IMR-90 (cell line): ENCODE measurements around the gene KMT2C. TPM values are rescaled to one million over a fixed set of nuclear protein-coding genes. Genes with fewer than 3 reads are reported as not detected.

Experiments used
- ATAC-seq: fragments of 200-7000 bp; cut with Tn5 transposase; 2 replicates; pipeline ENCODE4 v1.9.1; 2020; ENCODE audit warnings: low read depth, mild to moderate bottlenecking, moderate library complexity
- BruUV-seq: library from RNA; stranded (reverse); fragments of 400-500 nt; replicated peaks from 2 replicates; lab custom pipeline; 2021; lab: Mats Ljungman, UMichigan
- CTCF ChIA-PET: fragments of 300-600 bp; formaldehyde crosslinking; extraction: SDS; loops from one replicate; lab custom pipeline; 2021; ENCODE audit warnings: antibody characterized with exemption; lab: Yijun Ruan, JAX
- POLR2A ChIA-PET: fragments of 300-600 bp; sonication (Branson Sonifier 250); formaldehyde crosslinking; loops from one replicate; lab custom pipeline; 2022; ENCODE audit warnings: antibody characterized with exemption; ENCODE audit not compliant: unreplicated experiment; lab: Charles Lee
- DNase-seq: peaks from one replicate; pipeline ENCODE4 v3.0.0; 2013
- H2AFZ ChIP-seq: replicated peaks from 2 replicates; pipeline ENCODE3; 2013; ENCODE audit warnings: low read length, mild to moderate bottlenecking; ENCODE audit not compliant: poor library complexity
- H2AK5ac ChIP-seq: 2 replicates; pipeline ENCODE4 v1.6.1; 2013; ENCODE audit warnings: low read depth, low read length, inconsistent platforms
- H2AK9ac ChIP-seq: replicated peaks from 2 replicates; pipeline ENCODE3; 2013; ENCODE audit warnings: mild to moderate bottlenecking, low read depth, low read length, moderate library complexity; ENCODE audit not compliant: poor library complexity
- H2BK120ac ChIP-seq: 2 replicates; pipeline ENCODE4 v1.6.1; 2013; ENCODE audit warnings: low read depth, low read length, inconsistent platforms
- H2BK15ac ChIP-seq: 3 replicates; pipeline ENCODE4 v1.6.1; 2013; ENCODE audit warnings: low read depth, low read length, inconsistent platforms
- H2BK20ac ChIP-seq: 2 replicates; pipeline ENCODE4 v1.6.1; 2013; ENCODE audit warnings: low read depth, mild to moderate bottlenecking, inconsistent platforms, low read length, moderate library complexity
- H2BK5ac ChIP-seq: 2 replicates; pipeline ENCODE4 v1.6.1; 2013; ENCODE audit warnings: mild to moderate bottlenecking, low read depth, low read length, inconsistent platforms; ENCODE audit not compliant: poor library complexity, severe bottlenecking
- H3K14ac ChIP-seq: replicated peaks from 2 replicates; pipeline ENCODE4 v1.6.1; 2013; ENCODE audit warnings: low read depth, low read length, inconsistent platforms
- H3K18ac ChIP-seq: 2 replicates; pipeline ENCODE4 v1.6.1; 2013; ENCODE audit warnings: low read depth, low read length, control low read depth
- H3K23ac ChIP-seq: 2 replicates; pipeline ENCODE4 v1.6.1; 2013; ENCODE audit warnings: low read depth, low read length, inconsistent platforms
- H3K27ac ChIP-seq: 2 replicates; pipeline ENCODE4 v1.5.1; 2013; ENCODE audit warnings: mild to moderate bottlenecking, control low read depth, low read length; ENCODE audit not compliant: insufficient read depth
- H3K27me3 ChIP-seq: 2 replicates; pipeline ENCODE4 v1.6.1; 2013; ENCODE audit warnings: low read length; ENCODE audit not compliant: control insufficient read depth, insufficient read depth
- H3K36me3 ChIP-seq: 2 replicates; pipeline ENCODE4 v1.6.1; 2013; ENCODE audit warnings: low read length, mixed read lengths; ENCODE audit not compliant: control insufficient read depth, insufficient read depth
- H3K4ac ChIP-seq: 2 replicates; pipeline ENCODE4 v1.6.1; 2013; ENCODE audit warnings: low read depth, low read length, inconsistent platforms
- H3K4me1 ChIP-seq: 2 replicates; pipeline ENCODE4 v1.6.1; 2013; ENCODE audit warnings: low read length, mixed read lengths; ENCODE audit not compliant: control insufficient read depth, insufficient read depth
- H3K4me2 ChIP-seq: 2 replicates; pipeline ENCODE4 v1.6.1; 2013; ENCODE audit warnings: low read depth, mild to moderate bottlenecking, control low read depth, low read length, moderate library complexity
- H3K4me3 ChIP-seq: 2 replicates; pipeline ENCODE4 v1.5.1; 2013; ENCODE audit warnings: low read depth, mild to moderate bottlenecking, control low read depth, low read length, moderate library complexity; ENCODE audit not compliant: insufficient read depth
- H3K56ac ChIP-seq: 2 replicates; pipeline ENCODE4 v1.6.1; 2013; ENCODE audit warnings: low read length, inconsistent platforms; ENCODE audit not compliant: insufficient read depth; ENCODE audit errors: extremely low read depth
- H3K79me1 ChIP-seq, 2 experiments: 2 replicates each; pipeline ENCODE4 v1.6.1; 2013; ENCODE audit warnings: low read length in 2 of 2, inconsistent platforms in 1 of 2, low read depth in 1 of 2
- H3K9ac ChIP-seq: 2 replicates; pipeline ENCODE4 v1.6.1; 2013; ENCODE audit warnings: low read depth, low read length, control low read depth
- H3K9me1 ChIP-seq: 2 replicates; pipeline ENCODE4 v1.6.1; 2013; ENCODE audit warnings: low read length, inconsistent platforms; ENCODE audit not compliant: insufficient read depth
- H3K9me3 ChIP-seq: 2 replicates; pipeline ENCODE4 v1.6.1; 2013; ENCODE audit warnings: low read length; ENCODE audit not compliant: control insufficient read depth, insufficient read depth
- H4K20me1 ChIP-seq: 2 replicates; pipeline ENCODE4 v1.6.1; 2013; ENCODE audit warnings: low read length, inconsistent platforms; ENCODE audit not compliant: insufficient read depth
- H4K5ac ChIP-seq: 2 replicates; pipeline ENCODE4 v1.6.1; 2013; ENCODE audit warnings: mild to moderate bottlenecking, low read depth, low read length, control low read depth
- H4K8ac ChIP-seq, 2 experiments: 2 replicates each; pipeline ENCODE4 v1.6.1; 2013; ENCODE audit warnings: low read depth in 2 of 2, low read length in 2 of 2, control low read depth in 1 of 2, inconsistent platforms in 1 of 2
- H4K91ac ChIP-seq: 2 replicates; pipeline ENCODE4 v1.6.1; 2013; ENCODE audit warnings: low read depth, low read length, inconsistent platforms; ENCODE audit not compliant: insufficient read depth
- BHLHE40 ChIP-seq: fragments of 150-350 bp; IDR thresholded peaks from 2 replicates; pipeline ENCODE4 v1.6.1; 2016; ENCODE audit warnings: mild to moderate bottlenecking, low read depth, low read length
- CEBPB ChIP-seq: IDR thresholded peaks from 2 replicates; pipeline ENCODE4 v1.6.1; 2012; ENCODE audit warnings: low read depth, low read length, improper control_type of control experiment
- CHD1 ChIP-seq: IDR thresholded peaks from 2 replicates; pipeline ENCODE4 v1.6.1; 2012; ENCODE audit warnings: low read depth, low read length, improper control_type of control experiment
- CTCF ChIP-seq: conservative IDR thresholded peaks from 2 replicates; pipeline ENCODE4 v1.5.1; 2012; ENCODE audit warnings: mild to moderate bottlenecking, low read depth, low read length, improper control_type of control experiment
- FOS ChIP-seq: fragments of 150-350 bp; IDR thresholded peaks from 2 replicates; pipeline ENCODE4 v1.6.1; 2016; ENCODE audit warnings: low read depth, low read length
- MXI1 ChIP-seq: IDR thresholded peaks from 2 replicates; pipeline ENCODE4 v1.6.1; 2012; ENCODE audit warnings: low read depth, mild to moderate bottlenecking, low read length, moderate library complexity, borderline replicate concordance
- NFE2L2 ChIP-seq: fragments of 150-350 bp; IDR thresholded peaks from 2 replicates; pipeline ENCODE4 v1.6.1; 2016; ENCODE audit warnings: low read depth, mild to moderate bottlenecking, low read length
- POLR2A ChIP-seq: IDR thresholded peaks from 2 replicates; pipeline ENCODE4 v1.6.1; 2012; ENCODE audit warnings: mild to moderate bottlenecking, low read depth, low read length
- RAD21 ChIP-seq: IDR thresholded peaks from 2 replicates; pipeline ENCODE4 v1.6.1; 2012; ENCODE audit warnings: low read length, improper control_type of control experiment
- RCOR1 ChIP-seq: IDR thresholded peaks from 2 replicates; pipeline ENCODE4 v1.6.1; 2012; ENCODE audit warnings: mild to moderate bottlenecking, low read length, improper control_type of control experiment; ENCODE audit not compliant: insufficient replicate concordance
- RFX5 ChIP-seq: IDR thresholded peaks from 2 replicates; pipeline ENCODE4 v1.8.0; 2012; ENCODE audit warnings: low read depth, mild to moderate bottlenecking, low read length, moderate library complexity
- SMC3 ChIP-seq: fragments of 150-350 bp; IDR thresholded peaks from 2 replicates; pipeline ENCODE4 v1.6.1; 2016; ENCODE audit warnings: low read depth, mild to moderate bottlenecking, antibody characterized with exemption, low read length, moderate library complexity
- USF2 ChIP-seq: fragments of 150-350 bp; IDR thresholded peaks from 2 replicates; pipeline ENCODE4 v1.6.1; 2017; ENCODE audit warnings: mild to moderate bottlenecking, antibody characterized with exemption, low read length, low read depth
- WGBS, 2 experiments: methylation state at CpG; one replicate each; pipeline versions ENCODE4 v1.1.5 to v1.1.7; 2013; ENCODE audit warnings: missing lambda C conversion rate in 2 of 2; ENCODE audit not compliant: insufficient read length in 1 of 2; ENCODE audit errors: extremely low coverage in 2 of 2; 5-methylcytosine and 5-hydroxymethylcytosine counted together
- dilution Hi-C: fragments of 300-500 bp; cut with HindIII; formaldehyde crosslinking; loops from one replicate; pipeline ENCODE4 v1.14.3; 2018; ENCODE audit warnings: low sequenced_read_pairs; ENCODE audit not compliant: unreplicated experiment
- in situ Hi-C: fragments of 300-500 bp; cut with MboI; formaldehyde crosslinking; loops from 3 replicates; pipeline ENCODE4 v1.14.3; 2019; ENCODE audit warnings: low sequenced_read_pairs, inconsistent platforms, mixed read lengths
- intact Hi-C: fragments of 100-400 bp; cut with micrococcal nuclease; formaldehyde crosslinking; loops from 2 replicates; pipeline ENCODE4 v1.10.0; 2022
- polyA plus RNA-seq, 3 experiments: library from polyadenylated mRNA; depleted of rRNA; stranded (reverse); fragments of >200 nt; gene quantifications; 2 replicates each; pipeline ENCODE4 v1.2.3, GENCODE V29; 2012; ENCODE audit warnings: low replicate concordance in 1 of 3
- total RNA-seq: library from RNA; depleted of rRNA; stranded (reverse); fragments of >200 nt; gene quantifications from 2 replicates; pipeline ENCODE4 v1.2.3, GENCODE V29; 2012
- TF ChIP-seq, protein P1 (sequence below): fragments of 150-350 bp; IDR thresholded peaks from 2 replicates; pipeline ENCODE4 v1.6.1; 2016; ENCODE audit warnings: low read depth, mild to moderate bottlenecking, low read length, moderate library complexity, borderline replicate concordance

The KMT2C gene
- total and polyA plus RNA-seq, 2 of the 4 experiments (the other 2 are of a cell fraction) = 8.0 to 23.3 TPM

DNA sequence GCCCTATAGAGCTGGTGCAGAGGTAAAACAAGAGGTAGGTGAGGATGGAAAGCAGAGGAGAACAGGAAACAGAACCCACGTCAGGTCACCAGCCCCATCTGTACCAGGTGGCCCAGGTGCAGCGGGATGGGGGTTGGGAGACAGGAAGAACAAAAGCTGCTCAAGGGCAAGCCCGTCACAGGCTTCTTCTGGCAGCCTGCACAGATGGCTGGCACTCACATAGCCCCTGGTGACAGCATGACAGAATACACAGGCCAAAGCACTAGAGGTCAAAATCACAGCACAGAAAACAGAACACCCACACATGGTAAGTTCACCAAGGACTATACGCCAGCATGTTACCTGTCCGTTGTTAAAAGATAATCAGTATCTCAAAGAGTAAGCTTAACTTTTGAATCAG is 283.5 kb downstream of the KMT2C start (continued):
- TF ChIP-seq CHD1 (no peak), RCOR1 (no peak)

DNA sequence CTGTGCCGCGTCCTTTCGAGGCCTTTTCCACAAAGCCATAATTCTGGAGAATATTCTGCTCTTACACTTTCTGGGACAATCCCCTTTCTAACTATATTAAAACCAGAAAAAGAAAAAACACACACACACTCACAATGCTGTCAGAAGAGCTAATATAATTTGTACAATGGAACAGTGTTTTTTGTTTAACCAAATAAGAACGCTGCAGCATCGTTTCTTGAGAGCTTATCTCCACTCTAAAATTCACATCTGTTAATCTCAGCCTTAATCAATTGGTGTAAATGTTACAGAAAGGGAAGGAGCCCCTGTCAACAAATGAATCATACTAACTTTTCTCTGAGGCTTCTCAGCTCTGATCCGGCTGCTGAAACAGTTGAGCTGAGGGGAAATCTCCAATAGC is 286.4 kb downstream of the KMT2C start:
- no peak overlapping the region for H3K9ac ChIP-seq
- ChIA-PET POLR2A (interaction anchor here (1.0 kb wide), 1 partner anchor 14 kb away, joined by 3 read pairs; no protein-coding TSS in a partner anchor), CTCF (no interaction called here)
- no peak overlapping the region for H3K23ac ChIP-seq
- H4K91ac ChIP-seq = no peak overlapping the region
- no peak overlapping the region for H2BK5ac ChIP-seq
- H3K4me2 ChIP-seq = no peak overlapping the region
- H4K5ac ChIP-seq = no peak overlapping the region
- no peaks in the 10 kb centered on the region for H3K27me3 ChIP-seq
- WGBS, 2 experiments = no CpG with 5 or more reads among the region's 6 CpGs
- H2BK120ac ChIP-seq = no peak overlapping the region
- H4K20me1 ChIP-seq = peaks cover 13% of the 10 kb centered on the region; the same call in 1 of the 2 replicates
- no peak overlapping the region for H3K56ac ChIP-seq
- H3K4ac ChIP-seq = no peak overlapping the region
- H2BK15ac ChIP-seq = no peak overlapping the region
- dilution Hi-C loops (no loop called here), in situ Hi-C loops (no loop called here), intact Hi-C loops (loop anchor here (5.0 kb wide), 1 partner anchor 122 kb away; the partner anchor contains the start of gene GALNT11)
- no peak overlapping the region for H4K8ac ChIP-seq
- no peak overlapping the region for H3K27ac ChIP-seq
- H3K79me1 ChIP-seq = peaks cover 8 to 23% of the 10 kb centered on the region in 2 experiments; a peak in 2 of 4 replicates
- peaks cover 2% of the 10 kb centered on the region; the same call in 1 of the 2 replicates for H3K4me1 ChIP-seq
- peaks cover 4% of the 10 kb centered on the region for H3K9me1 ChIP-seq
- no peak overlapping the region for H3K14ac ChIP-seq
- no peaks in the 10 kb centered on the region for H3K9me3 ChIP-seq
- H2BK20ac ChIP-seq = no peak overlapping the region
- DNase-seq (no peak), ATAC-seq (0 out of 2 replicates have a peak, but pooled peaks have one; percentile 18)
- no peak overlapping the region for H3K4me3 ChIP-seq
- no TSS peak for BruUV-seq
- no peak overlapping the region for H2AFZ ChIP-seq
- H2AK5ac ChIP-seq = no peak overlapping the region
- H3K36me3 ChIP-seq = peaks cover 54% of the 10 kb centered on the region
- H3K18ac ChIP-seq = no peak overlapping the region
- no peak overlapping the region for H2AK9ac ChIP-seq
- TF ChIP-seq BHLHE40 (no peak), RFX5 (no peak), USF2 (no peak), RAD21 (no peak), RCOR1 (no peak), SMC3 (no peak), CHD1 (no peak), MXI1 (no peak), CTCF (no peak), FOS (no peak), NFE2L2 (no peak), CEBPB (no peak), POLR2A (no peak)
- TF ChIP-seq, protein P1, sequence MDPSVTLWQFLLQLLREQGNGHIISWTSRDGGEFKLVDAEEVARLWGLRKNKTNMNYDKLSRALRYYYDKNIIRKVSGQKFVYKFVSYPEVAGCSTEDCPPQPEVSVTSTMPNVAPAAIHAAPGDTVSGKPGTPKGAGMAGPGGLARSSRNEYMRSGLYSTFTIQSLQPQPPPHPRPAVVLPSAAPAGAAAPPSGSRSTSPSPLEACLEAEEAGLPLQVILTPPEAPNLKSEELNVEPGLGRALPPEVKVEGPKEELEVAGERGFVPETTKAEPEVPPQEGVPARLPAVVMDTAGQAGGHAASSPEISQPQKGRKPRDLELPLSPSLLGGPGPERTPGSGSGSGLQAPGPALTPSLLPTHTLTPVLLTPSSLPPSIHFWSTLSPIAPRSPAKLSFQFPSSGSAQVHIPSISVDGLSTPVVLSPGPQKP = no peak
